Memory B cell (primary cell): ENCODE measurements around the gene YBX1.
A peak's percentile ranks its signal among the peaks of the same experiment; 100 is the strongest.
"Not testable (repeated sequence)": the region's sequence is repeated elsewhere in the genome, so short reads cannot be mapped to it uniquely, and the experiment has no call there.

Experiments
- ATAC-seq: fragments of 150-1000 bp; cut with Tn5 transposase; 2 replicates; pipeline ENCODE4 v1.10.0; 2021; ENCODE audit warnings: low read depth, mild to moderate bottlenecking, moderate library complexity
- DNase-seq, 2 donors: peaks; one replicate each; pipeline ENCODE4 v3.0.0; 2022; ENCODE audit warnings: low spot score in 2 of 2
- H3K27ac Mint-ChIP-seq: one replicate; pipeline ENCODE4 v1.8.0; 2022; ENCODE audit warnings: mild to moderate bottlenecking, moderate library complexity, mixed read lengths
- H3K27me3 Mint-ChIP-seq: one replicate; pipeline ENCODE4 v1.8.0; 2022; ENCODE audit warnings: mixed read lengths
- H3K36me3 Mint-ChIP-seq: one replicate; pipeline ENCODE4 v1.8.0; 2022; ENCODE audit warnings: mild to moderate bottlenecking, mixed read lengths
- H3K4me1 Mint-ChIP-seq: one replicate; pipeline ENCODE4 v1.8.0; 2022; ENCODE audit warnings: mixed read lengths
- H3K4me3 Mint-ChIP-seq: one replicate; pipeline ENCODE4 v1.8.0; 2022; ENCODE audit warnings: mild to moderate bottlenecking, moderate library complexity, mixed read lengths
- H3K9me3 Mint-ChIP-seq: one replicate; pipeline ENCODE4 v1.8.0; 2022; ENCODE audit warnings: mixed read lengths

YBX1 gene

DNA sequence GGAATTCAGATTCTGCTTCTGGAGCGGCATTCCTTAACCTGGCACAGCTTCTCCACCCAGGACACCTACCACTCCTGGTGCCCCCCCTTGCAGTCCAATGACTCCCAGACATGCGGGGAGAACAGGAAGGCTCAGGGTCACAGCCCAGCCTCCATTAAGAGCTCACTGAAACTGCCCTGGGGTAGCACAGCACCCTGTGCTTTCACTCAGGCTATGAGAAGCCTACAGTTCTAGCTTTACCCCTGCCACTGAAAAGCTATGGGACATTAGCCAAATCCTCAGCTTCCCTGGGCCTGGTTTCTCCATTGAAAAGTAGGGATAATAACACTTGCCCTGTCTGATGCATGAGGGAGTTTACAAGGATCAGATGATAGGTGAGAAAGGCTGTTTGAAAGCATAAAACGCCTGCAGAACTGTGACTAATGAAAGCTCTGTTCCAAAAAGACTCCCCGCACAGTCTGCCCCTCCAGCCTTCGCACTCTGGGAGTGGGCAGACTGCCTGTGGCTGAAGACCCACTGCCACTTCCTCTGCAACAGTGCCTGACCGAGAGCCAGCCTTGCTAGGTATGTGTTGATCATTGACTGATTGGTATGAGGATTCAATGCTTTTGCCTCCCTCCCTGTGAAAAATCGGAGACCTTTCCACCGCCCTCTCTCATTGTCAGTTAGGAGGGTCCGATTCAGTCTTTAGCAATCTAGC, 60.5 kb downstream of the YBX1 start:
- Mint-ChIP-seq H3K9me3 (no peaks in the 10 kb centered on the region), H3K4me3 (no peak overlapping the region), H3K36me3 (no peaks in the 10 kb centered on the region), H3K4me1 (no peaks in the 10 kb centered on the region), H3K27ac (peak overlapping the region; percentile 45), H3K27me3 (peaks cover 1% of the 10 kb centered on the region)
- DNase-seq: no peak
- no peak for ATAC-seq

GRCh38 chr1:42743317-42744147, 61.3 kb downstream of the YBX1 start:
- Mint-ChIP-seq H3K4me1 (no peaks in the 10 kb centered on the region), H3K9me3 (no peaks in the 10 kb centered on the region), H3K36me3 (peaks cover 2% of the 10 kb centered on the region), H3K27me3 (peaks cover 1% of the 10 kb centered on the region), H3K4me3 (no peak overlapping the region), H3K27ac (peak overlapping the region; percentile 45)
- DNase-seq: no peak
- ATAC-seq: no peak

- Mint-ChIP-seq H3K27me3 (peaks cover 1% of the 10 kb centered on the region), H3K36me3 (peaks cover 6% of the 10 kb centered on the region), H3K4me3 (no peak overlapping the region), H3K9me3 (no peaks in the 10 kb centered on the region), H3K4me1 (no peaks in the 10 kb centered on the region), H3K27ac (no peak overlapping the region)
- DNase-seq (no peak), ATAC-seq (no peak)
These were observed 61.9 kb downstream of the YBX1 start for GRCh38 chr1:42744148-42744413.

GRCh38 chr1:42745851-42746250, 63.6 kb downstream of the YBX1 start:
- DNase-seq (no peak), ATAC-seq (no peak)
- Mint-ChIP-seq H3K36me3 (peaks cover 15% of the 10 kb centered on the region), H3K9me3 (no peaks in the 10 kb centered on the region), H3K27ac (no peak overlapping the region), H3K4me3 (no peak overlapping the region), H3K4me1 (no peaks in the 10 kb centered on the region), H3K27me3 (peaks cover 1% of the 10 kb centered on the region)

DNA sequence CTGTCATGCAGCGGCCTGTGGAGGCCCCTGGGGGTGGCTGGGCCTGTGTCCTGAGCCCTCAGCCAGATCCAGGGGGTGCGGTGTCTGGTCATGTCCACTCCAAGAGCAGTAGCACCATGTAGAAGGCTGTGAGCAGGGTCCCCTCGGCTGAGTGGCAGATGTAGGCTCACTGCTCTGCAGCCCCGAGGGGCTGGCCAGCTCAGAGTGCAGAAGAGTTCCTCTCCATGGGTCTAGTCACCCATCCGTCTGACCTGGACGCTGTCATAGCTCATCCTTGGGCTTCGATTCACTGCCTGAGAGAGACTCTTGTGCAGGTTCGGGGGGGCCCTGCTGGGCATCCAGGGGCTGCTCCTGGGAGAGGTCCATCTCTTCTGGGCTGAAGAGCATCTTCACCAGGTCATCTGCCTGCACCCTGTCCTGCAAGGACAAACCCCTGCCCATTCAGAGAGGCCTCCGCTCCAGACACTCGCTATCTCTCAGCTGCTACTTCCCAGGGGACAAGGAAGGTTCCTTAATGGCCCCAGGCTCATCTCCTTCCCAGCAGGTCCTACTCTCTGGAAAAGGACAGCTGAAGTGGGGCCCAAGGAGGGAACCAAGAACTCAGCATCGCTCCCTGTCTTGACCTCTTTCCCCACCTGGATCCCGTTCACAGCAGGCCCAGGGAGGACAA, 64.4 kb downstream of the YBX1 start:
- DNase-seq: no peak
- H3K27ac Mint-ChIP-seq: no peak overlapping the region

DNA sequence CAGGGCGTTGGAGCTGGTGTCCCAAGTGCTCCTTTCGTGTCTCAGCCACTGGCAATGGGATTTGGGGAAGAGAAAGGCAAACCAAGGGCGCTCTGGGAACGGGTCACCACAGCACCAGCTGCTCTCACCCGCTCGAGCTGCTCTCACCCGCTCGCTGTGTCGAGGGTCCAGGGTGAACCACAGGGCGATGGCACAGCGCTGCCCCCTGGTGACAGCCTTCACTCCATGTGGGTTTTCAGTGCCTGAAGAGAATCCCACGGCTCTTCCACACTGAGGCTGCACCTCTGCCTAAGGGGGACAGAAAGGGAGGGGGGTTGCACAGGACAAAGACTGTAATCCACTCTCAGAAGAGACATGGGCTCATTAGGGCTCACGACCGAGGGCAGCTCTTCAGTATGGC, 64.9 kb downstream of the YBX1 start:
- Mint-ChIP-seq H3K27ac (no peak overlapping the region), H3K4me1 (no peaks in the 10 kb centered on the region), H3K9me3 (no peaks in the 10 kb centered on the region), H3K36me3 (peaks cover 22% of the 10 kb centered on the region), H3K4me3 (no peak overlapping the region), H3K27me3 (peaks cover 1% of the 10 kb centered on the region)
- peak; percentile 33 to 35 for DNase-seq
- ATAC-seq: peak; percentile 65

More for the DNA sequence above, 64.4 kb downstream of the YBX1 start:
- H3K4me1 Mint-ChIP-seq: no peaks in the 10 kb centered on the region
- ATAC-seq: no peak
- H3K4me3 Mint-ChIP-seq: no peak overlapping the region
- H3K36me3 Mint-ChIP-seq: peaks cover 17% of the 10 kb centered on the region
- H3K27me3 Mint-ChIP-seq: peaks cover 1% of the 10 kb centered on the region
- no peaks in the 10 kb centered on the region for H3K9me3 Mint-ChIP-seq

DNA sequence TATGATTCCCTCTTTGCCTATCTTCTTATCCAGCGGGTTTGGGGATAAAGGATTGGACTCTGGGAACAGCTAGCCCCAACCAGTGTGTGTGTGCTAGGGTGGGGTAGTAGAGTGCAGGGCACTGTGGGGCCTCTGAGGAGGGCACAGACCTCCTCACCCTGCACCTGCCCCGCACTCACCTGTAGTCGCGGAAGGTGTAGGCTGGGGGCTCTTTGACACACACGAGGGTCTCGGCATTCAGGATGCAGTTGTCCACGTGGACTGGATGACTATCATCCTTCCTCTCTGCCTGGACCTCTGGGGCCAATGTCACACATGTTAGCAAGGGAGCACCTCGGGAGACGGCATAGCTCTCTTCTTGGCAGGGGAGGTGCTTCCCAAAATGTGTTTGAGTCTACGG, 65.8 kb downstream of the YBX1 start:
- Mint-ChIP-seq H3K27me3 (peaks cover 1% of the 10 kb centered on the region), H3K9me3 (no peaks in the 10 kb centered on the region), H3K4me1 (no peaks in the 10 kb centered on the region), H3K36me3 (peaks cover 28% of the 10 kb centered on the region), H3K27ac (no peak overlapping the region), H3K4me3 (no peak overlapping the region)
- ATAC-seq: no peak
- no peak for DNase-seq

- Mint-ChIP-seq H3K4me1 (no peaks in the 10 kb centered on the region), H3K27ac (no peak overlapping the region), H3K4me3 (no peak overlapping the region), H3K27me3 (peaks cover under 1% of the 10 kb centered on the region), H3K9me3 (no peaks in the 10 kb centered on the region), H3K36me3 (peaks cover 31% of the 10 kb centered on the region)
- ATAC-seq: no peak
- DNase-seq: no peak
These were observed 66.5 kb downstream of the YBX1 start for GRCh38 chr1:42748461-42749410.

DNA sequence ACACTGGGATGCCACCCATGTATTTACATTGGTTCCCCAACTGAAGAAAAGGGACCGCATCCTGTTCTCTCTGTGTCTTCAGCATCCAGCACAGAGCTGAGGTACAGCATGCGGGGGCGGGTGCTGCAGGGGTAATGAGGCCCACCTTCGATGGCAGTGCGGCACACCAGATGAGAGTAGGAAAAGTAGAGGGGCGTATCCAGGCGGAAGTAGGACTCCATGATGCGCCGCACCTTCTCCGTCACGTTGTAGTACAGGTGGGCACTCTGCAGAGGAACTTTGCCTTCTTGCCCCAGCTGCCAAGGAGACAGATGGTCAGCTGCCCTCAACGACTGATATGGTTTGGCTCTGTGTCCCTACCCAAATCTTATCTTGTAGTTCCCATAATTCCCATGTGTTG, 67.8 kb downstream of the YBX1 start:
- Mint-ChIP-seq H3K4me1 (no peaks in the 10 kb centered on the region), H3K27me3 (no peaks in the 10 kb centered on the region), H3K9me3 (no peaks in the 10 kb centered on the region), H3K36me3 (peaks cover 40% of the 10 kb centered on the region), H3K4me3 (no peak overlapping the region), H3K27ac (no peak overlapping the region)
- ATAC-seq (no peak), DNase-seq (no peak)

- H3K36me3 Mint-ChIP-seq: peaks cover 48% of the 10 kb centered on the region
- not testable (repeated sequence) for ATAC-seq, H3K4me1 Mint-ChIP-seq, H3K4me3 Mint-ChIP-seq, H3K27ac Mint-ChIP-seq, H3K27me3 Mint-ChIP-seq, H3K9me3 Mint-ChIP-seq, DNase-seq
These were observed 69.4 kb downstream of the YBX1 start for GRCh38 chr1:42751511-42752070.

DNA sequence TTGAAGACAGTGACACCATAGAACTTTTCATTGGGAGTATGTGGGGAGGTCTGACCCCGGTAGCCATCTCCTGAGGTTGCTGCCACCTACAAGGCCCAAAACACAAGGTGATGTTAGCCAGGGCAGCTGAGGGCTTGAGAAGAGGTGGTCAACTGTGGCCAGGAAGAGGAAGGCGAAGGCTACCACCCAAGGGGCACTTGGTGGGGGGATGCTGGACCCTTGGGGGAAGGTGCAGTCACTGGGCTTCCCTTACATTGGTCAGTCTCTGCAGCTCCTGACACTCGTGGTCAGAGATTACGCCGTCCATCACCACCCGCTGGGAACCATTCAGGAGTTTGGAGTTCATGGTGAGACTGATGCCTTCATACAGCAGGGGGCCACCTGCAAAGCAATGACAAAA, 70.1 kb downstream of the YBX1 start:
- Mint-ChIP-seq H3K4me1 (peaks cover 2% of the 10 kb centered on the region), H3K4me3 (no peak overlapping the region), H3K27me3 (no peaks in the 10 kb centered on the region), H3K9me3 (no peaks in the 10 kb centered on the region), H3K36me3 (peaks cover 52% of the 10 kb centered on the region), H3K27ac (no peak overlapping the region)
- no peak for DNase-seq
- ATAC-seq: no peak

DNA sequence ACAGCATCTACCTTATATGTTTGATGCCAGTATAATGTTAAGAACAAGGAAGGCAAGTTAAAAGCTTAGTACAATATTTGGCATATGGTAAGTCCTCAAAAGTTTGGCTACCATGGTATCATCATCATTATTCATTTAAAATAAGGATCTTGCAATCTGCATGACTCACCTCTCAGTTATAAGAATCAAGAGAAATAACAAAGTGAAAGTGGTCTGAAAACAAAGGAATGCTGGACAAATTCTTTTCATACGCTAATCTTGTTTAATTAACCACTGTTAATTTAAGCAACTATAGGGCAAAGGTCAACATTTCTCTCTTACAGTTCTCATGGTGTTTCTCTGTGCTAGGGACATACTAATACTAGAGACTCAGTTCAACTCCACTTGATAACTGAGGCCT, 70.9 kb downstream of the YBX1 start:
- Mint-ChIP-seq H3K36me3 (peaks cover 55% of the 10 kb centered on the region), H3K27me3 (no peaks in the 10 kb centered on the region), H3K4me3 (no peak overlapping the region), H3K9me3 (no peaks in the 10 kb centered on the region), H3K4me1 (peaks cover 5% of the 10 kb centered on the region), H3K27ac (no peak overlapping the region)
- no peak for DNase-seq
- no peak for ATAC-seq
